HCT116 (cell line): ENCODE data around the gene PHC3. TPM values are rescaled to one million over a fixed set of nuclear protein-coding genes. Genes with fewer than 3 reads are reported as not detected.

Experiments used
- ATAC-seq: fragments of 200-7000 bp; cut with Tn5 transposase; 2 replicates; pipeline ENCODE4 v1.9.1; 2020; ENCODE audit warnings: mild to moderate bottlenecking, moderate library complexity
- BruUV-seq: library from RNA; stranded (reverse); fragments of 400-500 nt; replicated peaks from 2 replicates; lab custom pipeline; 2021; lab: Mats Ljungman, UMichigan
- CTCF ChIA-PET: fragments of 300-600 bp; sonication (Branson Sonifier 250); formaldehyde crosslinking; loops from one replicate; lab custom pipeline; 2021; ENCODE audit warnings: antibody characterized with exemption; lab: Charles Lee
- POLR2A ChIA-PET: fragments of 300-600, 350-600 bp; sonication (Branson Sonifier 250); formaldehyde crosslinking; loops from one replicate; lab custom pipeline; 2021; ENCODE audit warnings: antibody characterized with exemption; lab: Charles Lee
- RAD21 ChIA-PET, 2 experiments: fragments of 300-600 bp; sonication (Branson Sonifier 250); formaldehyde crosslinking; loops; one replicate each; lab custom pipeline; 2023; ENCODE audit warnings: low total read pairs in 2 of 2; ENCODE audit not compliant: uncharacterized antibody in 2 of 2, unreplicated experiment in 2 of 2, low non-redundant PET in 1 of 2; lab: Charles Lee
- DNase-seq: peaks from one replicate; pipeline ENCODE4 v3.0.0-alpha.2; 2010; ENCODE audit warnings: low read depth, low spot score
- H2AFZ ChIP-seq: fragments of 200-600 bp; shearing (Covaris generic), sonication (generic); 2 replicates; pipeline ENCODE4 v1.6.1; 2017; ENCODE audit warnings: low read depth, mixed run types, mixed read lengths, antibody characterized with exemption, low read length; ENCODE audit not compliant: poor library complexity, severe bottlenecking
- H3K27ac ChIP-seq: 2 replicates; pipeline ENCODE4 v1.5.1; 2012; ENCODE audit warnings: low read depth, low read length
- H3K27me3 ChIP-seq: fragments of 200-600 bp; sonication (generic); 2 replicates; pipeline ENCODE4 v1.6.1; 2016; ENCODE audit warnings: mixed run types, low read length, mixed read lengths; ENCODE audit not compliant: insufficient read depth
- H3K36me3 ChIP-seq, 2 experiments: fragments of 200-500 bp in 1 of 2; fragments of 200-600 bp in 1 of 2; sonication (Bioruptor generic) in 1 of 2; sonication (generic) in 1 of 2; 2 replicates each; pipeline versions ENCODE4 v1.5.1 to v1.6.1; 2014 to 2016; ENCODE audit warnings: low read length in 2 of 2, inconsistent platforms in 1 of 2, mixed read lengths in 1 of 2, mixed run types in 1 of 2; ENCODE audit not compliant: insufficient read depth in 2 of 2, control insufficient read depth in 1 of 2
- H3K4me1 ChIP-seq, 2 experiments: fragments of 200-600 bp in 1 of 2; sonication (generic) in 1 of 2; 2 replicates each; pipeline versions ENCODE4 v1.5.1 to v1.6.1; 2012 to 2017; ENCODE audit warnings: low read length in 2 of 2, inconsistent platforms in 1 of 2, mild to moderate bottlenecking in 1 of 2, mixed read lengths in 1 of 2, mixed run types in 1 of 2, moderate library complexity in 1 of 2; ENCODE audit not compliant: insufficient read depth in 2 of 2, control insufficient read depth in 1 of 2
- H3K4me2 ChIP-seq: fragments of 200-600 bp; sonication (generic); 2 replicates; pipeline ENCODE4 v1.6.1; 2017; ENCODE audit warnings: mixed run types, low read length, mixed read lengths
- H3K4me3 ChIP-seq, 2 experiments: fragments of 200-600 bp in 1 of 2; sonication (generic) in 1 of 2; replicated peaks in 1 of 2; 2 replicates each; pipeline ENCODE4 v1.5.1; 2011 to 2016; ENCODE audit warnings: low read length in 2 of 2, control low read depth in 1 of 2, low read depth in 1 of 2, mild to moderate bottlenecking in 1 of 2, mixed read lengths in 1 of 2, mixed run types in 1 of 2
- H3K79me2 ChIP-seq: fragments of 200-600 bp; sonication (generic); 2 replicates; pipeline ENCODE4 v1.6.1; 2017; ENCODE audit warnings: mild to moderate bottlenecking, mixed run types, low read length, moderate library complexity, mixed read lengths; ENCODE audit not compliant: insufficient read depth
- H3K9ac ChIP-seq: fragments of 200-600 bp; sonication (generic); 2 replicates; pipeline ENCODE4 v1.6.1; 2016; ENCODE audit warnings: low read length, mixed read lengths
- H3K9me2 ChIP-seq: fragments of 200-600 bp; sonication (generic), shearing (Covaris generic); 2 replicates; pipeline ENCODE4 v1.6.1; 2017; ENCODE audit warnings: mixed run types, mild to moderate bottlenecking, moderate library complexity; ENCODE audit not compliant: insufficient read depth
- H3K9me3 ChIP-seq, 2 experiments: fragments of 200-500 bp in 1 of 2; fragments of 200-600 bp in 1 of 2; sonication (Bioruptor generic) in 1 of 2; sonication (generic) in 1 of 2; 2 replicates each; pipeline ENCODE4 v1.6.1; 2014 to 2017; ENCODE audit warnings: low read length in 2 of 2, mixed read lengths in 2 of 2, inconsistent platforms in 1 of 2, low read depth in 1 of 2, mild to moderate bottlenecking in 1 of 2, mixed run types in 1 of 2, moderate library complexity in 1 of 2; ENCODE audit not compliant: control insufficient read depth in 1 of 2, insufficient read depth in 1 of 2
- H4K20me1 ChIP-seq: fragments of 200-600 bp; sonication (generic), shearing (Covaris generic); 2 replicates; pipeline ENCODE4 v1.6.1; 2017; ENCODE audit warnings: mixed run types, mild to moderate bottlenecking, moderate library complexity; ENCODE audit not compliant: insufficient read depth
- CBX3 ChIP-seq: IDR thresholded peaks from 2 replicates; pipeline ENCODE4 v1.6.1; 2012; ENCODE audit warnings: low read depth
- ELF1 ChIP-seq: IDR thresholded peaks from 2 replicates; pipeline ENCODE4 v1.6.1; 2012; ENCODE audit warnings: low read depth, borderline replicate concordance
- EZH2phosphoT487 ChIP-seq: fragments of 200-600 bp; IDR thresholded peaks from 2 replicates; pipeline ENCODE4 v1.6.1; 2018; ENCODE audit warnings: antibody characterized with exemption, borderline replicate concordance
- FOSL1 ChIP-seq: IDR thresholded peaks from 2 replicates; pipeline ENCODE4 v1.6.1; 2012; ENCODE audit warnings: low read depth
- JUND ChIP-seq: IDR thresholded peaks from 2 replicates; pipeline ENCODE4 v1.6.1; 2012
- RAD21 ChIP-seq: IDR thresholded peaks from 2 replicates; pipeline ENCODE4 v1.6.1; 2012; ENCODE audit warnings: low read depth, mild to moderate bottlenecking
- ZFX ChIP-seq: fragments of 450-650 bp; IDR thresholded peaks from 2 replicates; pipeline ENCODE4 v1.6.1; 2017
- ZNF274 ChIP-seq: fragments of 200-500 bp; sonication (Bioruptor generic); IDR thresholded peaks from 2 replicates; pipeline ENCODE4 v1.6.1; 2014; ENCODE audit warnings: mild to moderate bottlenecking, low read depth, low read length, inconsistent platforms
- intact Hi-C: fragments of 100-400 bp; cut with micrococcal nuclease; formaldehyde crosslinking; loops from 2 replicates; pipeline ENCODE4 v1.10.0; 2022
- total RNA-seq: library from RNA; stranded (reverse); gene quantifications from one replicate; pipeline ENCODE4 v1.2.1, GENCODE V29; 2021; ENCODE audit not compliant: unreplicated experiment
- TF ChIP-seq, protein P1 (sequence below): IDR thresholded peaks from 2 replicates; pipeline ENCODE4 v1.6.1; 2011; ENCODE audit warnings: mild to moderate bottlenecking, low read length, moderate library complexity; ENCODE audit not compliant: insufficient replicate concordance; ENCODE audit errors: extremely low read depth

Gene PHC3
- total RNA-seq, 1 experiment from 2014 or later: 40.1 TPM

DNA sequence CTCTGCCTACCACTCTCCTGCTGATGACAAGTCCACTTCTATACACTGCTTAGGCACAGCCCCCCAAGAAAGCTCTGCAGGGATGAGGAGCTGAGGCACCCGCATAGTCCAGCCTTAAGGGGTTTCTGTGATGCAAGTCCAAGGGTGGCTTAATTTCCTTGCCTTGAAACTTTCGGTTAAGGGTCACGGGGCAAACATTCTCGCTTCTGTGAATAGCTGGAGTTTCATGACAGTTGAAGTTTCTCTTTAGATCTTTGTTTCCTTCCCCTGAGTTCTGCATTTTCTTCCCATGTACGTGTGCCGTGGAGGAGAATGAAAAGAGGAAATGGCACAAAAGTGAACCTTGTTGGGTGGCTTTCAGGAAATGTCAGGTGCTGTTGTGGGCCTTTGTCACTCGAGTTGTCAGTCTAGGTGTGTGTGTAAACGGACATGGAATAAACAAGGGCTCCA, 136.7 kb downstream of the PHC3 start (continued):
- TF ChIP-seq CBX3: no peak
- no peak for TF ChIP-seq FOSL1
- TF ChIP-seq ELF1: no peak

DNA sequence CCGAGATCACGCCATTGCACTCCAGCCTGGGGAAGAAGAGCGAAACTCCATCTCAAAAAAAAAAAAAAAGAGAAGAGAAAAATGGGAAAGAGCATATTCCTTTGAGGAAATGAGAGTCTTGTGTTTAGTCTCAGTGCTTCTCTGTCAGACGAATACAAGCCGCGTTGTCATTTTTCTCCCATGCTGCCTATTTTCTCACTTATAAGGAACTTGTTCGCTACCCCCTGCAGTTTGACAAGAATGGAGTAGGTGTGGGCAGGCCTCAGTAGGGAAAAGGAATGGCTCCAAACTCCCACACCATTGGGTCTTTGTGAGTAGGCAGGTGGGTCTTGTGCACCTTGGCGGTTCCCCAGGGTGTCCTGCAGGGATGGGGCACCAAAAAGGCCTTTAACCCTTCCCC, 137.3 kb downstream of the PHC3 start:
- Histone ChIP-seq H3K9me2 (no peaks in the 10 kb centered on the region), H3K4me2 (no peak overlapping the region), H3K4me1 (no peaks in the 10 kb centered on the region), H3K9me3 (no peaks in the 10 kb centered on the region), H3K9ac (no peak overlapping the region), H3K4me3 (no peak overlapping the region), H3K79me2 (no peaks in the 10 kb centered on the region), H4K20me1 (no peaks in the 10 kb centered on the region), H3K27me3 (no peaks in the 10 kb centered on the region), H3K36me3 (no peaks in the 10 kb centered on the region; a peak in 1 of 4 replicates), H3K27ac (no peak overlapping the region), H2AFZ (no peak overlapping the region)
- DNase-seq: no peak
- CTCF ChIA-PET: no interaction called here
- TF ChIP-seq RAD21: no peak
- no peak for TF ChIP-seq ZFX
- TF ChIP-seq CBX3: no peak
- TF ChIP-seq ZNF274: no peak
- TF ChIP-seq EZH2phosphoT487: no peak
- TF ChIP-seq, protein P1, sequence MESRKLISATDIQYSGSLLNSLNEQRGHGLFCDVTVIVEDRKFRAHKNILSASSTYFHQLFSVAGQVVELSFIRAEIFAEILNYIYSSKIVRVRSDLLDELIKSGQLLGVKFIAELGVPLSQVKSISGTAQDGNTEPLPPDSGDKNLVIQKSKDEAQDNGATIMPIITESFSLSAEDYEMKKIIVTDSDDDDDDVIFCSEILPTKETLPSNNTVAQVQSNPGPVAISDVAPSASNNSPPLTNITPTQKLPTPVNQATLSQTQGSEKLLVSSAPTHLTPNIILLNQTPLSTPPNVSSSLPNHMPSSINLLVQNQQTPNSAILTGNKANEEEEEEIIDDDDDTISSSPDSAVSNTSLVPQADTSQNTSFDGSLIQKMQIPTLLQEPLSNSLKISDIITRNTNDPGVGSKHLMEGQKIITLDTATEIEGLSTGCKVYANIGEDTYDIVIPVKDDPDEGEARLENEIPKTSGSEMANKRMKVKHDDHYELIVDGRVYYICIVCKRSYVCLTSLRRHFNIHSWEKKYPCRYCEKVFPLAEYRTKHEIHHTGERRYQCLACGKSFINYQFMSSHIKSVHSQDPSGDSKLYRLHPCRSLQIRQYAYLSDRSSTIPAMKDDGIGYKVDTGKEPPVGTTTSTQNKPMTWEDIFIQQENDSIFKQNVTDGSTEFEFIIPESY: no peak
- no peak for TF ChIP-seq JUND
- RAD21 ChIA-PET: no interaction called here
- no TSS peak for BruUV-seq
- POLR2A ChIA-PET: no interaction called here
- no peak for ATAC-seq
- intact Hi-C loops: no loop called here
